Measurements from ENCODE around the gene EHHADH. TPM values are rescaled to one million over a fixed set of nuclear protein-coding genes. Genes with fewer than 3 reads are reported as not detected.
A peak's percentile ranks its signal among the peaks of the same experiment; 100 is the strongest.

The EHHADH gene
- total RNA-seq, 1 donor from 2014 or later, result 3.6 TPM

DNA sequence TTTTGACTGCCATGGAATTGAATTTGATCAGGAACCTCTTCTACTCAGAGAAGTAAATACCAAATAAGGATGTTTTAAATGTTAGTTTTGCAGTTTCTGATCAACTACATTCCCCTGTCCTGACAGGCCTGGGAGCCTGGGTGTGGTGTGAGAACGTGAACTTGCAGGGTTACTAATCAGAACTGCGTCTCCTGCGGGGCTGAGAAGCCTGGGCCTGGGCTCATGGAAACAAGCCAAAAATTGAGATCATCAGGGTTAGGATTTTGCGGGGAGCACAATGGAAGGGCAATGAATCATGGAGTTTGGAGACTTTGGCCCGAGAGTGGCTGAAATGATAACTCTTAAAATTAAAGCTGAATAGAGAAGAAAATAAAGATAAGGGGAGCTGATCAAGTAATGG is 53.2 kb downstream of the EHHADH start:
- Mint-ChIP-seq H3K4me3 (no peak overlapping the region), H3K9me3 (no peaks in the 10 kb centered on the region), H3K4me1 (no peaks in the 10 kb centered on the region), H3K36me3 (no peaks in the 10 kb centered on the region), H3K27me3 (ENCODE audit: insufficient read depth, low read depth) (no peaks in the 10 kb centered on the region), H3K27ac (no peak overlapping the region)
- Histone ChIP-seq H4K20me1 (ENCODE audit: low read depth) (no peaks in the 10 kb centered on the region), H3K4me1 (no peaks in the 10 kb centered on the region), H3K4me2 (no peak overlapping the region), H3K9ac (no peak overlapping the region), H3K9me3 (ENCODE audit: low read depth) (no peaks in the 10 kb centered on the region), H3K79me2 (ENCODE audit: low read depth) (no peaks in the 10 kb centered on the region), H2AFZ (replicated peaks) (no peak overlapping the region), H3F3A (ENCODE audit: low read depth) (no peaks in the 10 kb centered on the region), H3K27me3 (no peaks in the 10 kb centered on the region), H3K36me3 (no peaks in the 10 kb centered on the region), H3K27ac (no peak overlapping the region), H3K4me3 (no peak overlapping the region)
- TF ChIP-seq EZH2 (IDR thresholded peaks at IDR 0.05) (no peak), EZH2phosphoT487 (IDR thresholded peaks at IDR 0.05) (no peak)
- TF ChIP-seq, protein P1, sequence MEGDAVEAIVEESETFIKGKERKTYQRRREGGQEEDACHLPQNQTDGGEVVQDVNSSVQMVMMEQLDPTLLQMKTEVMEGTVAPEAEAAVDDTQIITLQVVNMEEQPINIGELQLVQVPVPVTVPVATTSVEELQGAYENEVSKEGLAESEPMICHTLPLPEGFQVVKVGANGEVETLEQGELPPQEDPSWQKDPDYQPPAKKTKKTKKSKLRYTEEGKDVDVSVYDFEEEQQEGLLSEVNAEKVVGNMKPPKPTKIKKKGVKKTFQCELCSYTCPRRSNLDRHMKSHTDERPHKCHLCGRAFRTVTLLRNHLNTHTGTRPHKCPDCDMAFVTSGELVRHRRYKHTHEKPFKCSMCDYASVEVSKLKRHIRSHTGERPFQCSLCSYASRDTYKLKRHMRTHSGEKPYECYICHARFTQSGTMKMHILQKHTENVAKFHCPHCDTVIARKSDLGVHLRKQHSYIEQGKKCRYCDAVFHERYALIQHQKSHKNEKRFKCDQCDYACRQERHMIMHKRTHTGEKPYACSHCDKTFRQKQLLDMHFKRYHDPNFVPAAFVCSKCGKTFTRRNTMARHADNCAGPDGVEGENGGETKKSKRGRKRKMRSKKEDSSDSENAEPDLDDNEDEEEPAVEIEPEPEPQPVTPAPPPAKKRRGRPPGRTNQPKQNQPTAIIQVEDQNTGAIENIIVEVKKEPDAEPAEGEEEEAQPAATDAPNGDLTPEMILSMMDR (IDR thresholded peaks at IDR 0.05), result no peak
- DNase-seq (ENCODE audit: low spot score), result no peak

DNA sequence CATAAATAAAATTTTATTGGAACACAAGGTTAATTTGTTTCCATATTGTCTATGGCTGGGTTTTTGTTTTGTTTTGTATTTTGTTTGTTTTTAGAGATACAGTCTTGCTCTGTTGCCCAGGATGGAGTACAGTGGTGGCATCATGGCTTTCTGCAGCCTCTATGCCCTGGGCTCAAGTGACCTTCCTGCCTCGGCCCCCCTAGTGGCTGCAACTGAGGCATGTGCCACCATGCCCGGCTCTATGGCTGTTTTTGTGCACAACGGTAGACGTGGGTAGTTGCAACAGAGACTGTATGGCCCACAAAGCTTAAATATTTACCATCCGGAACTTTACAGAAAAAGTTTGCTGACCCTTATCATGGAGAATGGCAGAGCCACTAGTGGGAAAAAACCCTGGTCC is 54.2 kb downstream of the EHHADH start:
- H4K20me1 ChIP-seq (ENCODE audit: low read depth), result no peaks in the 10 kb centered on the region
- H3K79me2 ChIP-seq (ENCODE audit: low read depth), result no peaks in the 10 kb centered on the region
- Mint-ChIP-seq H3K27me3 (ENCODE audit: insufficient read depth, low read depth) (no peaks in the 10 kb centered on the region), H3K36me3 (no peaks in the 10 kb centered on the region), H3K4me3 (no peak overlapping the region), H3K27ac (no peak overlapping the region), H3K4me1 (no peaks in the 10 kb centered on the region), H3K9me3 (peaks cover 4% of the 10 kb centered on the region)
- no peak overlapping the region for H3K9ac ChIP-seq
- H3K4me1 ChIP-seq, result no peaks in the 10 kb centered on the region
- H3F3A ChIP-seq (ENCODE audit: low read depth), result no peaks in the 10 kb centered on the region
- H3K27ac ChIP-seq, result no peak overlapping the region
- TF ChIP-seq, protein P1 (IDR thresholded peaks at IDR 0.05), result peak; percentile 25
- no peak for TF ChIP-seq EZH2phosphoT487 (IDR thresholded peaks at IDR 0.05)
- no peaks in the 10 kb centered on the region for H3K36me3 ChIP-seq
- no peaks in the 10 kb centered on the region for H3K9me3 ChIP-seq (ENCODE audit: low read depth)
- no peak overlapping the region for H3K4me3 ChIP-seq
- H3K4me2 ChIP-seq, result no peak overlapping the region
- H3K27me3 ChIP-seq, result no peaks in the 10 kb centered on the region
- no peak overlapping the region for H2AFZ ChIP-seq (replicated peaks)
- no peak for DNase-seq (ENCODE audit: low spot score)

DNA sequence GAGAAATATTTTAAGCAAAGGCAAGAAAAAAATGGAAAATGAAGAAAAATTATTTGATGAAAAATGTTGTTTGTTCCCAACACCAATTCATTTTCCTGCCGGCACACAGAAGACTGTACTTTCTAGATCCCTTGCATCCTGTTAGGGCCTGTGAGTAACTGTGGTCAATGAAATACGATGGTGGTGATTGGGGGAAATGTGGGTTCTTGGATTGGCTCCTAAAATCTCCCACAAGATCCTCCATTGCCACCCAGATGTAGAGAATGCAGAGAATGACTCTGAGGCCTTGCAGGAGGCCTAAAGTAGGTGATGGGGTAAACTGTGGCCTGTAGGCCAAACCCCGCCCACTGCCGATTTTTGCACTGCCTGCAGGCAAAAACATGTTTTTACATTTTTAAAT is 54.6 kb downstream of the EHHADH start:
- no peak for DNase-seq (ENCODE audit: low spot score)
- Histone ChIP-seq H3K27ac (no peak overlapping the region), H3F3A (ENCODE audit: low read depth) (no peaks in the 10 kb centered on the region), H3K4me3 (no peak overlapping the region), H3K36me3 (no peaks in the 10 kb centered on the region), H3K9ac (no peak overlapping the region), H3K27me3 (no peaks in the 10 kb centered on the region), H2AFZ (replicated peaks) (no peak overlapping the region), H3K79me2 (ENCODE audit: low read depth) (no peaks in the 10 kb centered on the region), H4K20me1 (ENCODE audit: low read depth) (no peaks in the 10 kb centered on the region), H3K4me2 (no peak overlapping the region), H3K9me3 (ENCODE audit: low read depth) (no peaks in the 10 kb centered on the region), H3K4me1 (no peaks in the 10 kb centered on the region)
- H3K4me1 Mint-ChIP-seq, result no peaks in the 10 kb centered on the region
- H3K36me3 Mint-ChIP-seq, result no peaks in the 10 kb centered on the region
- no peak overlapping the region for H3K4me3 Mint-ChIP-seq
- peaks cover 4% of the 10 kb centered on the region for H3K9me3 Mint-ChIP-seq
- H3K27me3 Mint-ChIP-seq (ENCODE audit: insufficient read depth, low read depth), result no peaks in the 10 kb centered on the region
- H3K27ac Mint-ChIP-seq, result no peak overlapping the region
- TF ChIP-seq, protein P1 (IDR thresholded peaks at IDR 0.05), result no peak
- TF ChIP-seq EZH2 (IDR thresholded peaks at IDR 0.05), result no peak
- TF ChIP-seq EZH2phosphoT487 (IDR thresholded peaks at IDR 0.05), result no peak

DNA sequence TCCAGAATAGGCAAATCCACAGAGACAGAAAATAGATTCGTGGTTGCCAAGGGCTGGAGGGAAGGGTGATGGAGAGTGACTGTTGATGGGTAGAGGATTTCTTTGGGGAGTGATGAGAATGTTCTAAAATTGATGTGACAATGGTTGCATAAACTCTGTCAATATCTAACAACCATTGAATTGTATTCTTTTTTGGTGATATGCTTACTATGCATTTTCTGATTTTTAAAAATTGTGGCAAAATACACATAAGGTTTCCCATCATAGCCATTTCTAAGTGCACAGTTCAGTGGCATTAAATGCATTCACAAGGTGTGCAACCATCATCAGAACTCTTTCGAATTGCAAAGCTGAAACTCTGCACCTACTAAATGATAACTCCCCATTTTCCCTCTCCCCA is 56.8 kb downstream of the EHHADH start:
- H3K9me3 ChIP-seq (ENCODE audit: low read depth), result no peaks in the 10 kb centered on the region
- H3K4me3 ChIP-seq, result no peak overlapping the region
- no peaks in the 10 kb centered on the region for H3K4me1 Mint-ChIP-seq
- no peaks in the 10 kb centered on the region for H3K27me3 Mint-ChIP-seq (ENCODE audit: insufficient read depth, low read depth)
- H3K27ac Mint-ChIP-seq, result no peak overlapping the region
- H3K79me2 ChIP-seq (ENCODE audit: low read depth), result no peaks in the 10 kb centered on the region
- H3K27ac ChIP-seq, result no peak overlapping the region
- H3K9me3 Mint-ChIP-seq, result peaks cover 4% of the 10 kb centered on the region
- no peak for DNase-seq (ENCODE audit: low spot score)
- H3K36me3 Mint-ChIP-seq, result peaks cover 2% of the 10 kb centered on the region
- TF ChIP-seq EZH2 (IDR thresholded peaks at IDR 0.05) (no peak), EZH2phosphoT487 (IDR thresholded peaks at IDR 0.05) (no peak)
- TF ChIP-seq, protein P1 (IDR thresholded peaks at IDR 0.05), result no peak
- H3K27me3 ChIP-seq, result no peaks in the 10 kb centered on the region
- H3K9ac ChIP-seq, result no peak overlapping the region
- no peaks in the 10 kb centered on the region for H3K4me1 ChIP-seq
- no peak overlapping the region for H3K4me3 Mint-ChIP-seq
- H2AFZ ChIP-seq (replicated peaks), result no peak overlapping the region
- H3K4me2 ChIP-seq, result no peak overlapping the region
- no peaks in the 10 kb centered on the region for H4K20me1 ChIP-seq (ENCODE audit: low read depth)
- H3K36me3 ChIP-seq, result no peaks in the 10 kb centered on the region
- H3F3A ChIP-seq (ENCODE audit: low read depth), result no peaks in the 10 kb centered on the region
